Skin epidermis (tissue), 12 donors: Measurements from ENCODE around the gene SFI1.

Source experiments
- H3K27ac ChIP-seq, 21 experiments: fragments of 200-600 bp; sonication (generic) in 11 of 21; one replicate each; pipeline ENCODE4 v1.5.0; 2020; ENCODE audit warnings: mild to moderate bottlenecking in 3 of 21, inconsistent platforms in 2 of 21, moderate library complexity in 2 of 21
- H3K4me3 ChIP-seq, 7 experiments: fragments of 200-600 bp; sonication (generic) in 2 of 7; one replicate each; pipeline ENCODE4 v1.5.0; 2020; ENCODE audit warnings: inconsistent platforms in 2 of 7, mild to moderate bottlenecking in 2 of 7, moderate library complexity in 1 of 7

Gene SFI1

GRCh38 chr22:31625661-31626426, 129.5 kb downstream of the SFI1 start:
- Histone ChIP-seq H3K27ac (peak overlapping the region in 12 of 21 experiments; percentile 4 to 77 (median 41)), H3K4me3 (no peak overlapping the region)

- H3K27ac ChIP-seq, result peak overlapping the region in 12 of 21 experiments; percentile 4 to 77 (median 55)
- H3K4me3 ChIP-seq, result no peak overlapping the region
Observed at GRCh38 chr22:31626427-31627150, 130.3 kb downstream of the SFI1 start.

- Histone ChIP-seq H3K4me3 (no peak overlapping the region), H3K27ac (peak overlapping the region in 11 of 21 experiments; percentile 6 to 77 (median 59))
Observed at GRCh38 chr22:31627223-31627731, 130.9 kb downstream of the SFI1 start.

GRCh38 chr22:31628362-31628761, 132.0 kb downstream of the SFI1 start:
- H3K4me3 ChIP-seq, result no peak overlapping the region
- H3K27ac ChIP-seq, result peak overlapping the region in 10 of 21 experiments; percentile 21 to 77 (median 60)

- Histone ChIP-seq H3K4me3 (peak overlapping the region in 2 of 7 experiments; percentile 59 to 82), H3K27ac (peak overlapping the region in 18 of 21 experiments; percentile 80 to 95 (median 92))
Observed at GRCh38 chr22:31628969-31629708, 132.8 kb downstream of the SFI1 start.

- H3K27ac ChIP-seq, result peak overlapping the region; percentile 77 to 95 (median 91)
- peak overlapping the region; percentile 59 to 87 (median 64) for H3K4me3 ChIP-seq
Observed at GRCh38 chr22:31629741-31630184, 133.4 kb downstream of the SFI1 start.

- peak overlapping the region; percentile 59 to 87 (median 64) for H3K4me3 ChIP-seq
Observed at GRCh38 chr22:31630331-31631329, 134.3 kb downstream of the SFI1 start.

GRCh38 chr22:31631436-31631835, 135.1 kb downstream of the SFI1 start:
- peak overlapping the region in 4 of 7 experiments; percentile 59 to 82 (median 62) for H3K4me3 ChIP-seq
- H3K27ac ChIP-seq, result peak overlapping the region in 20 of 21 experiments; percentile 77 to 95 (median 92)

More at GRCh38 chr22:31630331-31631329, 134.3 kb downstream of the SFI1 start:
- peak overlapping the region; percentile 77 to 95 (median 91) for H3K27ac ChIP-seq

GRCh38 chr22:31635638-31636306, 139.4 kb downstream of the SFI1 start:
- Histone ChIP-seq H3K27ac (peak overlapping the region in 2 of 21 experiments; percentile 15 to 19), H3K4me3 (no peak overlapping the region)

GRCh38 chr22:31637447-31637890, 141.1 kb downstream of the SFI1 start:
- H3K4me3 ChIP-seq, result peak overlapping the region in 5 of 7 experiments; percentile 1 to 28 (median 27)
- peak overlapping the region in 19 of 21 experiments; percentile 50 to 90 (median 75) for H3K27ac ChIP-seq

GRCh38 chr22:31637891-31638618, 141.7 kb downstream of the SFI1 start:
- Histone ChIP-seq H3K4me3 (peak overlapping the region in 5 of 7 experiments; percentile 1 to 28 (median 27)), H3K27ac (peak overlapping the region in 20 of 21 experiments; percentile 42 to 90 (median 74))

- peak overlapping the region in 10 of 21 experiments; percentile 1 to 90 (median 24) for H3K27ac ChIP-seq
- H3K4me3 ChIP-seq, result no peak overlapping the region
Observed at GRCh38 chr22:31639436-31640039, 143.2 kb downstream of the SFI1 start.

GRCh38 chr22:31646186-31647019, 150.1 kb downstream of the SFI1 start:
- H3K27ac ChIP-seq, result peak overlapping the region in 10 of 21 experiments; percentile 15 to 67 (median 40)
- no peak overlapping the region for H3K4me3 ChIP-seq

- Histone ChIP-seq H3K4me3 (no peak overlapping the region), H3K27ac (peak overlapping the region in 7 of 21 experiments; percentile 15 to 67 (median 38))
Observed at GRCh38 chr22:31647066-31647465, 150.7 kb downstream of the SFI1 start.

GRCh38 chr22:31647523-31648320, 151.4 kb downstream of the SFI1 start:
- H3K4me3 ChIP-seq, result no peak overlapping the region
- H3K27ac ChIP-seq, result peak overlapping the region in 6 of 21 experiments; percentile 15 to 53 (median 25)
